Right lobe of liver (tissue), 4 donors: ENCODE measurements around the gene ULBP2.
"Not testable (repeated sequence)": the region's sequence is repeated elsewhere in the genome, so short reads cannot be mapped to it uniquely, and the experiment has no call there.

Experiments
- CTCF ChIP-seq, 4 donors: fragments of 200-600 bp in 3 of 4; fragments of 450-650 bp in 1 of 4; IDR thresholded peaks; one replicate each; pipeline versions ENCODE4 v1.5.1 to v1.8.0; 2016 to 2022; ENCODE audit warnings: antibody characterized with exemption in 4 of 4, mild to moderate bottlenecking in 2 of 4
- POLR2A ChIP-seq: fragments of 450-650 bp; IDR thresholded peaks from one replicate; pipeline ENCODE4 v1.6.1; 2017; ENCODE audit warnings: antibody characterized with exemption, mild to moderate bottlenecking
- donor health status: DM: no; HTN: no; CAD: no.
- donor health status: DM: no; HTN: no; CAD: no.
- donor health status: DM: no; HTN: yes; CAD: no.

GRCh38 chr6:149908480-149908879 is 33.3 kb upstream of the ULBP2 start:
- not testable (repeated sequence) for TF ChIP-seq CTCF (IDR thresholded peaks at IDR 0.05); POLR2A
